Progenitor cell of endocrine pancreas (in vitro differentiated cells): ENCODE data around the gene PPP2R2C. TPM values are rescaled to one million over a fixed set of nuclear protein-coding genes. Genes with fewer than 3 reads are reported as not detected.
A peak's percentile ranks its signal among the peaks of the same experiment; 100 is the strongest.

Experiments used
- DNase-seq: peaks from one replicate; pipeline ENCODE4 v3.0.0; 2021; ENCODE audit warnings: low spot score; ENCODE audit not compliant: unreplicated experiment
- H3K27ac Mint-ChIP-seq: 2 replicates; pipeline ENCODE4 v1.8.0; 2021; ENCODE audit warnings: mild to moderate bottlenecking, moderate library complexity, mixed read lengths
- H3K27me3 Mint-ChIP-seq: 2 replicates; pipeline ENCODE4 v1.8.0; 2021; ENCODE audit warnings: mixed read lengths
- H3K36me3 Mint-ChIP-seq: 2 replicates; pipeline ENCODE4 v1.8.0; 2022; ENCODE audit warnings: mixed read lengths; ENCODE audit not compliant: insufficient read depth
- H3K4me1 Mint-ChIP-seq: 2 replicates; pipeline ENCODE4 v1.8.0; 2021; ENCODE audit warnings: low read depth, mixed read lengths
- H3K4me3 Mint-ChIP-seq: 2 replicates; pipeline ENCODE4 v1.8.0; 2021; ENCODE audit warnings: low read depth, mild to moderate bottlenecking, moderate library complexity, mixed read lengths
- H3K9me3 Mint-ChIP-seq: 2 replicates; pipeline ENCODE4 v1.8.0; 2021; ENCODE audit warnings: low read depth, mixed read lengths
- CTCF ChIP-seq: fragments of 200-600 bp; sonication (generic); IDR thresholded peaks from one replicate; pipeline ENCODE4 v1.5.0; 2021; ENCODE audit warnings: antibody characterized with exemption, mild to moderate bottlenecking; ENCODE audit not compliant: unreplicated experiment
- total RNA-seq: library from RNA; stranded (reverse); gene quantifications from 2 replicates; pipeline ENCODE4 v1.2.1, GENCODE V29; 2021

PPP2R2C gene
- total RNA-seq, 1 donor from 2014 or later, result 0.19 TPM

DNA sequence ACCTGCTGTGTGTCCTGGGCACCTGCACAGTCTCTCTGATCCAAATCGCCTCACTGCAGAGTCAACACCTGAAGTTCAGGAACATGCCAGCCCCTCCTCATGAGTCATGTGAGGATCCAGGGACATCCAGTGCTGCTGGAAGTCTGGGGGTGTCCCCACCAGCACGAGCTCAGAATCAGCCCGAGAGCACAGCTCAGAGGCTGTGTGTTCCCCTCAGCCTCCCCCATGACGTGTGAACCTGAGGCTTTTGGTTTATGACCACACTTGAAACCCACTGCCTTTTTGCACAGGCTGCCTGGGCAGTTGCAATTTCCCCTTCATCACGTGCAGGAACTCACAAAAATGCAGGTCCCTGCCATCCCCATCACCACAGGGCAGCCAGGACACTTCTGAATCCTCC, 47.1 kb downstream of the PPP2R2C start:
- no peaks in the 10 kb centered on the region for H3K9me3 Mint-ChIP-seq
- H3K27ac Mint-ChIP-seq, result no peak overlapping the region
- no peaks in the 10 kb centered on the region for H3K4me1 Mint-ChIP-seq
- no peak for TF ChIP-seq CTCF
- DNase-seq, result no peak
- no peaks in the 10 kb centered on the region for H3K36me3 Mint-ChIP-seq
- no peak overlapping the region for H3K4me3 Mint-ChIP-seq
- H3K27me3 Mint-ChIP-seq, result peaks cover 15% of the 10 kb centered on the region

- no peak overlapping the region for H3K27ac Mint-ChIP-seq
- no peaks in the 10 kb centered on the region for H3K9me3 Mint-ChIP-seq
- no peak for DNase-seq
- no peaks in the 10 kb centered on the region for H3K4me1 Mint-ChIP-seq
- H3K27me3 Mint-ChIP-seq, result peaks cover 10% of the 10 kb centered on the region
- H3K36me3 Mint-ChIP-seq, result no peaks in the 10 kb centered on the region
- no peak overlapping the region for H3K4me3 Mint-ChIP-seq
- TF ChIP-seq CTCF, result no peak
Observed at GRCh38 chr4:6424425-6424824, 48.0 kb downstream of the PPP2R2C start.

DNA sequence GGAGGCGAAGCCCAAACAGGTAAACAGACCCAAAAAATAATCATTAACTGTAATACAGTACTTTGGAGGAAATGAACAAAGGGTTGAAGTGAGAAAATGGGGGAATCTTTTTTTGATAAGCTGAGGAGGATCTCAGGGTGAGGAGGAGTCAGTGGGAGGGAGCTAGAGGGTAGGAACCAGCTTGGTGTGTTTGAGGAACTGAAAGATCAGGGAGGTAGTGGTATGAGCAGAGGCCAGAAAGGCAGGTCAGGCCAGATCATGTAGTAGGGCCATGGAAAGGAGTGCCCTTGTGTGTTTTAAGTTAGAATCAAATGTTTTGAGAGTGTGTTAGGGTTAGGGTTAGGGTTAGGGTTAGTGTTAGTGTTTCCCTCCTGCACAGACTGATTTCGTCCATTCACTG, 48.8 kb downstream of the PPP2R2C start:
- no peak for TF ChIP-seq CTCF
- H3K27me3 Mint-ChIP-seq, result peaks cover 10% of the 10 kb centered on the region
- no peaks in the 10 kb centered on the region for H3K36me3 Mint-ChIP-seq
- no peaks in the 10 kb centered on the region for H3K9me3 Mint-ChIP-seq
- no peaks in the 10 kb centered on the region for H3K4me1 Mint-ChIP-seq
- DNase-seq, result no peak
- no peak overlapping the region for H3K4me3 Mint-ChIP-seq
- no peak overlapping the region for H3K27ac Mint-ChIP-seq

GRCh38 chr4:6422866-6423265, 49.5 kb downstream of the PPP2R2C start:
- DNase-seq, result no peak
- H3K4me1 Mint-ChIP-seq, result no peaks in the 10 kb centered on the region
- no peak for TF ChIP-seq CTCF
- no peak overlapping the region for H3K27ac Mint-ChIP-seq
- H3K27me3 Mint-ChIP-seq, result peaks cover 13% of the 10 kb centered on the region
- H3K9me3 Mint-ChIP-seq, result no peaks in the 10 kb centered on the region
- H3K4me3 Mint-ChIP-seq, result no peak overlapping the region
- no peaks in the 10 kb centered on the region for H3K36me3 Mint-ChIP-seq

- no peak for TF ChIP-seq CTCF
- DNase-seq, result no peak
- Mint-ChIP-seq H3K27me3 (peaks cover 10% of the 10 kb centered on the region), H3K36me3 (no peaks in the 10 kb centered on the region), H3K4me1 (no peaks in the 10 kb centered on the region), H3K9me3 (no peaks in the 10 kb centered on the region), H3K27ac (peak overlapping the region; percentile 7), H3K4me3 (no peak overlapping the region)
Observed at GRCh38 chr4:6422105-6422504, 50.3 kb downstream of the PPP2R2C start.
